Activated naive CD4-positive, alpha-beta T cell treated with anti-CD3 and anti-CD28 coated beads, Interleukin-2, amount 50 U/mL, for 72 hours (primary cell): Measurements from ENCODE around the gene RAB9A. TPM values are rescaled to one million over a fixed set of nuclear protein-coding genes. Genes with fewer than 3 reads are reported as not detected.
"Not testable (repeated sequence)": the region's sequence is repeated elsewhere in the genome, so short reads cannot be mapped to it uniquely, and the experiment has no call there.

Source experiments
- ATAC-seq, 2 donors: fragments of 150-1000 bp; cut with Tn5 transposase; 2 replicates each; pipeline ENCODE4 v1.10.0; 2021; ENCODE audit warnings: mild to moderate bottlenecking in 2 of 2, moderate library complexity in 2 of 2
- DNase-seq, 2 donors: peaks; one replicate each; pipeline ENCODE4 v3.0.0; 2021 to 2022; ENCODE audit warnings: low spot score in 2 of 2
- H3K27ac Mint-ChIP-seq, 2 donors: one replicate each; pipeline ENCODE4 v1.8.0; 2022; ENCODE audit warnings: mild to moderate bottlenecking in 2 of 2, mixed read lengths in 2 of 2
- H3K36me3 Mint-ChIP-seq, 2 donors: one replicate each; pipeline ENCODE4 v1.8.0; 2022; ENCODE audit warnings: mixed read lengths in 2 of 2
- H3K9me3 Mint-ChIP-seq, 2 donors: one replicate each; pipeline ENCODE4 v1.8.0; 2022; ENCODE audit warnings: mixed read lengths in 2 of 2
- total RNA-seq, 2 donors: library from RNA; stranded (reverse); gene quantifications; one replicate each; pipeline ENCODE4 v1.2.3, GENCODE V29; 2022

The RAB9A gene
- total RNA-seq, 2 donors from 2014 or later = 20.3 to 32.7 TPM

DNA sequence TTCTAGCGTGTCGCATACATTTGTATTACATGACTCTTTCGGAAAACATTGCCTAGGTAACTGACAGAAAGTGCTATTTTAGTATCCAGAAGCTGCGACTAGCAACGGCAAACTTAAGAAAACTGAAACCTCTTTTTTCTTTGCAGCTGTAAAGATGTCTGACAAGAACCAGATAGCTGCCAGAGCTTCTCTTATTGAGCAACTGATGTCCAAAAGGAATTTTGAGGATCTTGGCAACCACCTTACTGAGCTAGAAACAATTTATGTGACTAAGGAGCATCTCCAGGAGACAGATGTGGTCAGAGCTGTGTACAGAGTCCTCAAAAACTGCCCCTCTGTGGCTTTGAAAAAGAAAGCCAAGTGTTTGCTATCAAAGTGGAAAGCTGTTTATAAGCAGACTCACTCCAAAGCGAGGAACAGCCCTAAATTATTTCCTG, 26.6 kb upstream of the RAB9A start:
- Mint-ChIP-seq H3K27ac (no peak overlapping the region), H3K36me3 (peaks cover 0 to 4% of the 10 kb centered on the region in 2 donors), H3K9me3 (no peaks in the 10 kb centered on the region)
- no peak for ATAC-seq
- no peak for DNase-seq

DNA sequence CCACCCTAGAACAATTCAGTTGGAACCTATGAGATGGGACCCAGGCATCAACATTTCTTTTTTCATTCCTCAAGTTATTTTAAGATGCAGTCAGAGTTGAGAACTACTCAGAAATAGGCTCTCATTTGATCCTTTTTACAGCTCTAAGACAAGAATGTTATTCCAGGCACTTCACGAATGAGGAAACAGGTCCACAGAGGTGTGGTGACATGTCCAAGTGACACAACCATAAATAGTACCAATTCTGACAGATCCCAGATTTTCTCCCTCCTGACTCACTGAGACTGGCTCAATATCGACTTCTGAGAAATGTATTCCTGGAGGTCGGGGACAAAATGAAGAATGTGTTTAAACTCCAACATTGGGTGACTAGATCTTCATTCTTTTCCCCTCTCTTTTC, 24.9 kb upstream of the RAB9A start:
- Mint-ChIP-seq H3K9me3 (no peaks in the 10 kb centered on the region), H3K36me3 (peaks cover 0 to 4% of the 10 kb centered on the region in 2 donors), H3K27ac (no peak overlapping the region)
- no peak for ATAC-seq
- DNase-seq = no peak

DNA sequence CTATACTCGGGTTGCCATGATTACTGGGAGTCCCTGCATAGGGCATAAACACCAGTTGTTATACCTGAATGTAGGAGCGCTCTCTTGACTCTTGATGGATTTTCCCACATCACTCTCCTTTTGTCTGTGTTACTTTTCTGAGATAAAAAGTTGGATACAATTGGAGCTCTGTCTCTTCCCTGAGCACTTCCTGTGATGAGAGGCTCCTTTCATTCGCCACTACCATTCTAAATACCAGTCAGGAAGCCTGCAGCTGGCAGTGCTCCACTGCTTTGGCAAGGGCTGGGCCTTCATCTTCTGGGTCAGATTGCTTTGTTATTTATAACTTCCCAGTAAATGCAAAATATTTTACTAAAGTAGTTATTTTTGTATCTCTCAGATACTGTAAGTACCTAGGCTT, 22.1 kb upstream of the RAB9A start:
- Mint-ChIP-seq H3K27ac (no peak overlapping the region), H3K9me3 (peaks cover 0 to 5% of the 10 kb centered on the region in 2 donors), H3K36me3 (peaks cover 0 to 12% of the 10 kb centered on the region in 2 donors)
- DNase-seq (no peak), ATAC-seq (no peak)

DNA sequence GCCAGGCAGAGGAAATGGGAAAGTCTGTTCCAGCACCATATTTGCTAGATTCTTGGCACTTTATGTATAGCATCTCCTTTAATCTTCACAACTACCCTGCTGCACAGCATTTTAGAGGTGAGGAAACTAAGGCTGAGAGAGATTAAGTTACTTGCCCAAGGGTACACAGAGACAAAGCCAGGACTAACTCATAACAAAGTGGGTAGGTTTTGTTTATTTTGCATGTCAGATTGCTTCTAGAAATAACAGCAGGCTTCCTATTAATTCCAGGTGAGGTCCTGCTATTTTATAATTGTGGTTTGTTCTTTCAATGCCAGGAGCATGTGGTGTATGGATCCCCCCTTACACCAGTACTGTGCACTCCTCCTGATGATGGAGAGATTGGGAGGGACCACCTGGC, 21.0 kb upstream of the RAB9A start:
- Mint-ChIP-seq H3K27ac (no peak overlapping the region), H3K36me3 (peaks cover 0 to 8% of the 10 kb centered on the region in 2 donors), H3K9me3 (peaks cover 0 to 5% of the 10 kb centered on the region in 2 donors)
- ATAC-seq (no peak), DNase-seq (no peak)

DNA sequence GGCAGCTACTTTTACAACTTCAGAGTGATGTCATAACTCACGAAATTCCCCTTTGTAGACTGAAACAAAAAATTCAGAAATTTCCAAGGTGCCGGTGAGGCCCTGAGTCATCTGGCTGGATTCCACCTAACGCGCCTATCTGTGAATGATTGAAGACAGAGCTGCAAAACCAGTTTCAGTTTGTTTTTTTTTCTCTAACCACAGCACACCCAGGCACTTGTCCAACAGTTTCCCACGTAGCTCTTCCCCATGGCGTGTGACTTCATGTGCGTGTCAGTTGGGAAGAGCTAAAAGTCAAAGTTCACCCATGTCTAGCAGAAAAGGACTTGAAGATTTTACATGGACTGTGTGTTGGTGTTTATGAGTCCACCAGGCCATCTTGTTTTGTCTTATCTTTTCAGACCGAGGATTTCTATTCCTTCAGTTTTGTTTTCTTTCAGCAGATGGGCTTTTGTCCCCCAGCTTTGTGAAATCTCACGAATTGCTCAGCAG, 19.6 kb upstream of the RAB9A start:
- ATAC-seq (peak; percentile 94 to 98), DNase-seq (peak; percentile 33 to 72)
- peaks cover 0 to 8% of the 10 kb centered on the region in 2 donors for H3K36me3 Mint-ChIP-seq
- peak overlapping the region; percentile 85 to 95 for H3K27ac Mint-ChIP-seq
- peaks cover 0 to 5% of the 10 kb centered on the region in 2 donors for H3K9me3 Mint-ChIP-seq

DNA sequence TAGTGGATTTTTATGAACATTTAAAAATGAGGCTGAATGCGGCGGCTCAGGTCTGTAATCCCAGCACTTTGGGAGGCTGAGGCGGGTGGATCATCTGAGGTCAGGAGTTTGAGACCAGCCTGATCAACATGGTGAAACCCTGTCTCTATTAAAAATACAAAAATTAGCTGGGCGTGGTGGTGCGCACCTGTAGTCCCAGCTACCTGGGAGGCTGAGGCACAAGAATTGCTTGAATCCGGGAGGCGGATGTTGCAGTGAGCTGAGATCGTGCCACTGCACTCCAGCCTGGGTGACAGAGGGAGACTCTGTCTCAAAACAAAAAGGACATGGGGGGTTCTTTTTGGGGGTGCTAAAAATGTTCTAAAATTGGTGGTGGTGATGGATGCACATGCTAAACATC, 19.2 kb upstream of the RAB9A start:
- not testable (repeated sequence) for H3K9me3 Mint-ChIP-seq, ATAC-seq, H3K36me3 Mint-ChIP-seq, DNase-seq
- peak overlapping the region; percentile 85 to 95 for H3K27ac Mint-ChIP-seq

DNA sequence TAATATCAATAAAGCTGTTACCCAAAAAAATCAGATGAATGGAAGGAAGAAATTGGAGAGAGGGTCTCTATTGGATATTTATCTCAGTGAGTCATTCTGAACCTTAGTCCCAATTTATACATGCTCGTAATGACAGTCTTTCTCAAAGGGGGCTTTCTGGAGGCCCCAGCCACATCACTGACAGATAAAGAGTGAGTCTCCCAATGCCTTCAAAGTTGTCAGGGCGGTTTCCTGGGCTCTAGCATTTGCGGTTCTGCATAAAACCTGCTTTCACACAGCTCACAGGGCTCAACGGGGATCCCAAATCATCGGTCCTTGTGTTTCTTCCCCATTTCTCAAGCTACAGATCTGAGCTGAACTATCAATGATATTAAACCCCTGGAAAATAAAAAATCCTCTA, 18.7 kb upstream of the RAB9A start:
- DNase-seq = no peak
- Mint-ChIP-seq H3K27ac (no peak overlapping the region), H3K9me3 (peaks cover 0 to 5% of the 10 kb centered on the region in 2 donors), H3K36me3 (peaks cover 0 to 8% of the 10 kb centered on the region in 2 donors)
- ATAC-seq = no peak

DNA sequence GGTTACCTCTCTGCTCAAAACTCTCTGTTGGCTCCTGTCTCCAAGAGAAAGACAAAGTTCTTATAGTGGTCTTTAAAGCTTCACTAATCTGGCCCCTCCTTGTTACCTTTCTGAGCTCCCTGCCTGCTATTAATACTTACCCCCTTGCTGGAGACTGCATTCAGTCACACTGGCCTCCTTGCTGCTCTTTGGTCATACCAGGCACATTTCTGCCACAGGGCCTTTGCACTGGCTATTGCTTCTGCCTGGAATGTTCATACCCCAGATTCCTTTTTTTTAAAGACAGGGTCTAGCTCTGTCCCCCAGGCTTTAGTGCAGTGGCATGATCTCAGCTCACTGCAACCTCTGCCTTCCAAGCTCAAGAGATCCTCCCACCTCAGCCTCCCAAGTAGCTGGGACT, 15.9 kb upstream of the RAB9A start:
- Mint-ChIP-seq H3K36me3 (peaks cover 0 to 8% of the 10 kb centered on the region in 2 donors), H3K27ac (no peak overlapping the region), H3K9me3 (peaks cover 0 to 5% of the 10 kb centered on the region in 2 donors)
- ATAC-seq (no peak), DNase-seq (no peak)

DNA sequence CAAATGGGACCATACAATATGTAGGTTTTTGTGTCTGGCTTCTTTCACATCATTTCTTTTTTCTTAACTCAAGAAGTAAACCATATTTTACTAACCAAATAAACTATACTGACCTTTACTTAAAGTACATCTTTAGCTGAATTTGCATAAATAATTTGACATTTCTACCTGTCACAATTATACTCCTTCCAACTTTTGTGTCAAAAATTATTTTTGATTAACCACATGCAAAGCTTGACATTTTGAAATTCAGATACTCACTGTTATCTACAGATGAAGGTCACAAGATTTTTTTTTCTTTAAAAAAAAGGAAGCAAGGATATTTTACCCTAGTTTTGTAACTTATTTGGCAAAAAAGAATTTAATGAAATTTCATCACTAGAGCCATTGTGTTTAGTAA, 12.0 kb upstream of the RAB9A start:
- DNase-seq (no peak), ATAC-seq (no peak)
- Mint-ChIP-seq H3K36me3 (no peaks in the 10 kb centered on the region), H3K27ac (no peak overlapping the region), H3K9me3 (no peaks in the 10 kb centered on the region)

DNA sequence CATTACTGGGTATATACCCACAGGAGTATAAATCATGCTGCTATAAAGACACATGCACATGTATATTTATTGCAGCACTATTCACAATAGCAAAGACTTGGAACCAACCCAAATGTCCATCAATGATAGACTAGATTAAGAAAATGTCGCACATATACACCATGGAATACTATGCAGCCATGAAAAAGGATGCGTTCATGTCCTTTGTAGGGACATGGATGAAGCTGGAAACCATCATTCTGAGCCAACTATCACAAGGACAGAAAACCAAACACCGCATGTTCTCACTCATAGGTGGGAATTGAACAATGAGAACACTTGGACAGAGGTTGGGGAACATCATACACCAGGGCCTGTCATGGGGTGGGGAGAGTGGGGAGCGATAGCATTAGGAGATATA, 9.2 kb upstream of the RAB9A start:
- not testable (repeated sequence) for DNase-seq, H3K9me3 Mint-ChIP-seq, ATAC-seq, H3K27ac Mint-ChIP-seq, H3K36me3 Mint-ChIP-seq

DNA sequence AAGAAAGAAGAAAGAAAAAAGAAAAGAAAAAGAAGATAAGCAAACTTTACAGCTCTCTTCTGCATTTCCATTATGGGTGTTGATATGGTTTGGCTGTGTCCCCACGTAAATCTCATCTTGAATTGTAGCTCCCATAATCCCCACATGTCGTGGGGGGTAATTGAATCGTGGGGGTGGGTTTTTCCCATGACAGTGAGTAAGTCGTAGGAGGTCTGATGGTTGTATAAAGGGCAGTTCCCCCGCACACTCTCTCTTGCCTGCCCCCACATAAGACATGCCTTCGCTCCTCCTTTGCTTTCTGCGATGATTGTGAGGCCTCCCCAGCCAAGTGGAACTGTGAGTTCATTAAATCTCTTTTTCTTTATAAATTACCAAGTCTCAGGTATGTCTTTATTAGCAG, 7.3 kb upstream of the RAB9A start:
- no peak overlapping the region for H3K27ac Mint-ChIP-seq
- ATAC-seq = no peak
- no peaks in the 10 kb centered on the region for H3K36me3 Mint-ChIP-seq
- no peaks in the 10 kb centered on the region for H3K9me3 Mint-ChIP-seq
- no peak for DNase-seq

DNA sequence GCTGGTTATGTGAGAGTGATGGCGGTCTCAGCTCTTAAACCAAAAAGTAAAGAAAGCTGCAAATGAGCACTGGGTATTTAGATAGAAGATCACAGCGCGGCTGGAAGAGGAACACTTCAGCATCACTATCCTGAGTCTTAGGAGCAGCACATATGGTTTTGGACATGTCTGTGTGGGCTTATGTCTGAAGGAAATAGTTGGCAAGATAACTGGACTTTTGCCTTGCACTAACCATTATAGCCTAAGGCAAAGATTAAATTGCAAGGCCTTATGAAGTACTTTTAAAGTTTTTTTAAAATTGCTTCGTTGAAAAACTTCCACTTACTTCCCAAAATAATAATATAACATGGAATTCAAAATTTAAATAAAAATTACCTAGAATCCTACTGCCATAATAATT, 4.6 kb upstream of the RAB9A start:
- DNase-seq (no peak), ATAC-seq (no peak)
- no peaks in the 10 kb centered on the region for H3K9me3 Mint-ChIP-seq
- peaks cover 0 to 5% of the 10 kb centered on the region in 2 donors for H3K36me3 Mint-ChIP-seq
- peak overlapping the region; percentile 65 to 79 for H3K27ac Mint-ChIP-seq

DNA sequence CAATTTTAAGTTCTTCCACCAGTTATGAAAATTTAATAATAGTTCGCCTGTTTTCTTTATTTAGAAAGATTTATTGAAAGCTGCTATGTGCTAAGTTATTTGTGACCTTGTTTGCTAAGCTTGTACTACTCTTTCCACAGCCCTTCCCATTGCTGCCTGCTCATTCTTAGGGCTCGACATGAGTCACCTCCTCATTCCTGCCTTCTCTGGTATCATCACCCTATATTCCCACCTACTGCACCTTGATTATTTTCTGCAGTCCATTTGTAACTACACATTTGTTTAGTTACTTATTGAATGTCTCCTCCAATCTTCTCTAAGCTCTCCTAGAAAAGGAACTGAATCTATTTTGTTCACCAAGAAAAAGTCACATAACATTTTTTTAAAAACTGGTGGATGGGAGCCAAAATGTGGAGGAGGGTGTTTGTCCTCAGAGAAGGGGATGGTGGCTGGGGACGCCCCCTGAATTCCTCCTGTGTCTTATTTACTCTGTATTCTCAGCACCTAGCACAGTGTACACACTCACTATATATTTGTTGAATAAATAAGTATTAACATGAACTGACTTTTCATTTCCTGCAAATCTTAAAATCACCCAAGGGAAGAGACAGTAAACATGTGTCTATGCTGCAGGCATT, 3.7 kb upstream of the RAB9A start:
- H3K9me3 Mint-ChIP-seq = no peaks in the 10 kb centered on the region
- ATAC-seq = no peak
- H3K27ac Mint-ChIP-seq = no peak overlapping the region

DNA sequence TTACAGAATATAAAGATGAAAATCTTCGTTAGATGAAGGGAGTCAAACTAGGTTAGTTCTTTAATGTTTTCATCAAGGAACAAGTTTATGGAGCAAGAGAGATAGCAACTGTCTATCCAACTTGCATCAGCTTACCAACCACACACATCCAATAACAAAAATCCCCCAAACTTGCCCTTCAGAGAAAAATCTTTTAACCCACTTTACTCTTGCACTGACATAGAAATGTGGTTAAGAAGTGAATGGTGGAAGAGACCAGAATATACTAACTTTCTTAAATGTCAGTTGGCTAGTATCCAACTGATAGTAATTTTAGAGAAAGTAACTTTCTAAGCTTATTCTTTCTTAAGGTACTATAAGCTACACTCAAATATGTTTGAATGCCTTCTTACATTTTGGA, 1.7 kb upstream of the RAB9A start:
- ATAC-seq (no peak), DNase-seq (no peak)
- Mint-ChIP-seq H3K9me3 (no peaks in the 10 kb centered on the region), H3K36me3 (peaks cover 5% of the 10 kb centered on the region in 2 donors), H3K27ac (peak overlapping the region; percentile 53 to 97)

More for the DNA sequence above, 3.7 kb upstream of the RAB9A start:
- DNase-seq = no peak
- peaks cover 0 to 5% of the 10 kb centered on the region in 2 donors for H3K36me3 Mint-ChIP-seq

DNA sequence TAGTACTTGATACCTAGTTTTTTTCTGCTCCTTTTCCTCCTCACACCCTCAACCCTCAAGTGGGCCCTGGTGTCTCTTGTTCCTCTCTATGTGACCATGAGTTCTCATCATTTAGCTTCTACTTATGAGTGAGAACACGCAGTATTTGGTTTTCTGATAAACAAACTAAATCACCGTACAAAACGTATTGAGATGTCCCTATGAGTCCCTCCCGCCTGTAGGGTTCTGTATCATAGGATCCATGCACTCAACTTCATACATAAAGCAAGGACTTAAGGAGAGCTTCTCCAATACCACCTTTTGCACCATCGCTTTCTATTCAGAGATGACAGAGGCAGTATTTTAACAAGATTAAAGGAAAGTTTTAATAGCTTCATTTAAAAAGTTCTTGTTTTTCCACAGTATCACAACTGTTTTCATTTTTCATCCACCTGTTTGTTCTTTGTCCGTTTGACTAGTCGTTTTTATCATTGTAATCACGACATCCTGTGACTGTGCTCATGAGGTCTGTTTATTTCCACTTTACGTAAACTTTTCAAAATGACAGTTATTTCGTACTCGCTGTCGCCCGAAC, 457 bp upstream of the RAB9A start:
- Mint-ChIP-seq H3K27ac (peak overlapping the region; percentile 96 to 97), H3K9me3 (no peaks in the 10 kb centered on the region), H3K36me3 (peaks cover 5% of the 10 kb centered on the region in 2 donors)
- DNase-seq (no peak), ATAC-seq (peak; percentile 41 to 46)

DNA sequence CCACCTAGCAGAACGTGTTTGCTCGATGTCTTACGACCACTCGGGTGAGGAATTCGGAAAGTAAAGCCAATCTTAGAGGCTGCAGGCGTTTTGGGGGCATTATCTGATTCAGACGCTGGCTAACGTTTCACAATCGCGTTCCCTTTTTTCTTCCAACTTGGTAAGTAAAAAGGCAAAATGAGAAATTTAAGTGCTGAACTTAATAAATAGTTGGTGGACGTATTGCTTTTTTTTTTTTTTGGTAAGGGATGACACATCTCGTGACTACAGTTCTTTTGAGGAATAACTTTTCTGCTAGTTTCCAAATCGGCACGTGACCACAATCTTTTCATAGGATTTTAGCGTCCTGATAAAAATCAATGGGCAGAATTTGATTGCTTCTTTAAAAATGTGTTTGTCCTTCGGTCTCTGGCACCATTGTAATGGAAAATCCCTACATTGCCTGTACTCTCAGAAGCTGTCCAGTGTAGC, 848 bp downstream of the RAB9A start:
- ATAC-seq (no peak), DNase-seq (no peak)
- H3K27ac Mint-ChIP-seq = peak overlapping the region; percentile 68 to 97
- no peaks in the 10 kb centered on the region for H3K9me3 Mint-ChIP-seq
- peaks cover 5% of the 10 kb centered on the region in 2 donors for H3K36me3 Mint-ChIP-seq

DNA sequence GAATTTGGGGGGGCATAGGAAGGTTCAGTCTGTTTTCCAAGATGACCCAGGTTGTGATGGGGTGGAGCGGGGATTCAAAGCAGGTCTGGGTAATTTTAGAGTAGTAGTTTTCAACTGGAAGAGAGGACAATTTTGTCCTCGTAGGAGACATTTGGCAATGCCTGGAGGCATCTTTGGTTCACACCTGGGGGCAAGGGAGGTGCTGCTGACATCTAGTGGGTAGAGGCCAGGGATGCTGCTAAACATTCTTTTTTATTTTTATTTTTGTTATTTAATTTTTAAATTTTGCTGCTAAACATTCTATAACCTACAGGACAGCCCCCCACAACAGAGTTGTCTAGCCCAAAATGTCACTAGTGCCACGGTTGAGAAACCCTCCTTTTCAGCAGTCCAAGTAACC, 1.9 kb downstream of the RAB9A start:
- peak overlapping the region in 1 of 2 donors; percentile 97 for H3K27ac Mint-ChIP-seq
- H3K9me3 Mint-ChIP-seq = no peaks in the 10 kb centered on the region
- no peak for ATAC-seq

More for the DNA sequence above, 1.9 kb downstream of the RAB9A start:
- H3K36me3 Mint-ChIP-seq = peaks cover 5 to 13% of the 10 kb centered on the region in 2 donors
- DNase-seq = no peak
